ENCODE results near the gene PLXNB3. TPM values are rescaled to one million over a fixed set of nuclear protein-coding genes. Genes with fewer than 3 reads are reported as not detected.
A peak's percentile ranks its signal among the peaks of the same experiment; 100 is the strongest.

The PLXNB3 gene
- total and polyA plus RNA-seq, 2 of the 13 experiments (the other 11 are each of a cell fraction or from before 2014, with no cell fraction given), result 3.0 to 6.9 TPM

DNA sequence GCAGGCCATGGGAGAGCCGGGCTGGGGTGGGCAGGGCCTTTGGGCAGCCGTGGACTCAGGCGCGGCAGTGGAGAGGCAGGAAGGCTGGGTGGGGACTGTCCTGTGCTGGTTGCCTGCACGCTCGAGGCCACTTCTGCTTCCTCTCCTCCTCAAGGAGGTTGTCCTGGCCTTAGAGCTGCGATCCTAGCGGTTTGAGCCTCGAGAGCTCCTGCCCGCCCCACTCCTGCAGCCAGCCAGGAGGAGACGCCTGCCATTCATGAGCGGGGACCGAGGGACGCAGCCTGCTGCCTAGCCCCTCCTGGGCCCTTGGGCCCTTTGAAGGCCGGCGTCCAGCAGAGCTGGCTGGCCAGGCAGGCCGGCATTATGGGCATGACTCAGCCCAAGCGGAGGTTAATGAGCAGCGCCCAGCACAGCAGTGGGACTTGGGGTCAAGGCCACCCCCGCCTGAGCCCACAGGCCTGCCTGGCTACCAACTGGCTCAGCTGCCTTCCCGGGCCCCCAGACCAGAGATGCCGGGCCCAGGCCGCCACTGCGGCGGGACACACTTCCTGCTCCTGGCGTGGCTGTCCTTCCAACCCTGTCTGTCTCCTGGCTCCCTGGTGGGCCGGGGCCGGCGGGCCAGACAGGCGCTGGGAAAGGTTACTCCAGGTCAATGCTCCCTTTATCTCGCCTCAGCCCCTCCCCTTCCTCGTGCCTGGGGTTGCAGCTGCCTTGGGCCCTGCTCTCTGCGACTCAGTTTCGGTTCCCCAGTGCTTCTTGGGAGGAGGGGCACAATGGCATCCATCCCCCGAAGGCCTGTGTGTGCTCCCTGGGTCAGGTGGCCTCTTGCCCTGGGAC is 37.5 kb upstream of the PLXNB3 start (continued):
- TF ChIP-seq ZNF142 (CRISPR knock-in tag; IDR thresholded peaks at IDR 0.05), result no peak
- TF ChIP-seq ZNF550 (CRISPR knock-in tag; IDR thresholded peaks at IDR 0.05; ENCODE audit: borderline replicate concordance), result no peak
- TF ChIP-seq ATAD3A (CRISPR knock-in tag; IDR thresholded peaks at IDR 0.05), result no peak
- TF ChIP-seq ATRX (CRISPR knock-in tag; IDR thresholded peaks at IDR 0.05; ENCODE audit: borderline replicate concordance), result no peak
- peak; percentile 93 for TF ChIP-seq FOSL2 (CRISPR knock-in tag; IDR thresholded peaks at IDR 0.05)
- no peak for TF ChIP-seq CHD2 (IDR thresholded peaks at IDR 0.05; ENCODE audit: low read depth, low read length)
- TF ChIP-seq ZNF576 (CRISPR knock-in tag; IDR thresholded peaks at IDR 0.05), result no peak
- no peak for TF ChIP-seq HOXA7 (CRISPR knock-in tag; IDR thresholded peaks at IDR 0.05)
- TF ChIP-seq KDM3A (CRISPR knock-in tag; IDR thresholded peaks at IDR 0.05; ENCODE audit: low read depth), result no peak
- TF ChIP-seq TGIF2 (CRISPR knock-in tag; IDR thresholded peaks at IDR 0.05), result peak; percentile 35; the same call in 1 of the 2 replicates
- peak; percentile 59; the same call in 1 of the 2 replicates for TF ChIP-seq MIXL1 (CRISPR knock-in tag; IDR thresholded peaks at IDR 0.05)
- 0 out of 2 replicates have a peak, but pooled peaks have one; percentile 6 for TF ChIP-seq HNF1B (CRISPR knock-in tag; IDR thresholded peaks at IDR 0.05)
- peak; percentile 84; the same call in 1 of the 2 replicates for TF ChIP-seq NFE2L1 (CRISPR knock-in tag; IDR thresholded peaks at IDR 0.05; ENCODE audit: borderline replicate concordance)
- no peak for TF ChIP-seq DPF2 (CRISPR knock-in tag; IDR thresholded peaks at IDR 0.05; ENCODE audit: borderline replicate concordance, low read depth)
- TF ChIP-seq PLSCR1 (CRISPR knock-in tag; IDR thresholded peaks at IDR 0.05; ENCODE audit: borderline replicate concordance), result no peak
- TF ChIP-seq ZBTB7B (CRISPR knock-in tag; IDR thresholded peaks at IDR 0.05), result no peak; the same call in 1 of the 2 replicates
- no peak for TF ChIP-seq ZNF235 (CRISPR knock-in tag; IDR thresholded peaks at IDR 0.05; ENCODE audit: borderline replicate concordance)
- TF ChIP-seq REL (CRISPR knock-in tag; conservative IDR thresholded peaks at IDR 0.05), result no peak
- no peak for TF ChIP-seq MAX (IDR thresholded peaks at IDR 0.05)
- TF ChIP-seq FOXM1 (CRISPR knock-in tag; IDR thresholded peaks at IDR 0.05), result no peak
- peak; percentile 72; the same call in 1 of the 2 replicates for TF ChIP-seq ZNF350 (CRISPR knock-in tag; IDR thresholded peaks at IDR 0.05; ENCODE audit: borderline replicate concordance, low read depth)

Measured in HepG2 (cell line).